Thoracic aorta (tissue), 2 donors: Measurements from ENCODE around the gene PACSIN1. TPM values are rescaled to one million over a fixed set of nuclear protein-coding genes. Genes with fewer than 3 reads are reported as not detected.
"Not testable (repeated sequence)": the region's sequence is repeated elsewhere in the genome, so short reads cannot be mapped to it uniquely, and the experiment has no call there.

Source experiments
- ATAC-seq: fragments of 150-250 bp; one replicate; pipeline ENCODE4 v1.8.0; 2017; ENCODE audit warnings: low read depth; ENCODE audit not compliant: insufficient number of reproducible peaks, low FRiP score
- DNase-seq: peaks from one replicate; pipeline ENCODE4 v3.0.0-alpha.2; 2020; ENCODE audit warnings: low spot score
- H3K27ac ChIP-seq, 2 donors: fragments of 200-600 bp; sonication (generic); 1 replicate in 1 of 2; 2 replicates in 1 of 2; pipeline ENCODE4 v1.5.1; 2016; ENCODE audit warnings: mild to moderate bottlenecking in 2 of 2, moderate library complexity in 2 of 2
- H3K27me3 ChIP-seq: fragments of 200-600 bp; sonication (generic); replicated peaks from 2 replicates; pipeline ENCODE4 v1.6.0; 2016; ENCODE audit warnings: mild to moderate bottlenecking; ENCODE audit not compliant: insufficient read depth
- H3K36me3 ChIP-seq: fragments of 200-600 bp; sonication (generic); one replicate; pipeline ENCODE4 v1.5.1; 2016
- H3K4me1 ChIP-seq, 2 donors: fragments of 200-600 bp; sonication (generic); 1 replicate in 1 of 2; 2 replicates in 1 of 2; pipeline versions ENCODE4 v1.5.1 to v1.6.0; 2016; ENCODE audit warnings: low read depth in 2 of 2, mild to moderate bottlenecking in 1 of 2; ENCODE audit not compliant: control insufficient read depth in 1 of 2
- H3K4me3 ChIP-seq: fragments of 200-600 bp; sonication (generic); 2 replicates; pipeline ENCODE4 v1.5.1; 2016; ENCODE audit warnings: mild to moderate bottlenecking
- H3K9me3 ChIP-seq: fragments of 200-600 bp; sonication (generic); 2 replicates; pipeline ENCODE4 v1.5.1; 2016
- total RNA-seq, 2 donors: library from RNA; depleted of rRNA; stranded (reverse); fragments of >200 nt; gene quantifications; one replicate each; pipeline versions ENCODE4 v1.1.0 to v1.2.3, GENCODE V29; 2016
- TF ChIP-seq, protein P1 (sequence below): fragments of 200-600 bp; sonication (generic); IDR thresholded peaks from one replicate; pipeline ENCODE4 v1.5.1; 2019; ENCODE audit warnings: antibody characterized with exemption

Gene PACSIN1
- total RNA-seq, 2 donors from 2014 or later: 0.14 TPM; not detected in 1

DNA sequence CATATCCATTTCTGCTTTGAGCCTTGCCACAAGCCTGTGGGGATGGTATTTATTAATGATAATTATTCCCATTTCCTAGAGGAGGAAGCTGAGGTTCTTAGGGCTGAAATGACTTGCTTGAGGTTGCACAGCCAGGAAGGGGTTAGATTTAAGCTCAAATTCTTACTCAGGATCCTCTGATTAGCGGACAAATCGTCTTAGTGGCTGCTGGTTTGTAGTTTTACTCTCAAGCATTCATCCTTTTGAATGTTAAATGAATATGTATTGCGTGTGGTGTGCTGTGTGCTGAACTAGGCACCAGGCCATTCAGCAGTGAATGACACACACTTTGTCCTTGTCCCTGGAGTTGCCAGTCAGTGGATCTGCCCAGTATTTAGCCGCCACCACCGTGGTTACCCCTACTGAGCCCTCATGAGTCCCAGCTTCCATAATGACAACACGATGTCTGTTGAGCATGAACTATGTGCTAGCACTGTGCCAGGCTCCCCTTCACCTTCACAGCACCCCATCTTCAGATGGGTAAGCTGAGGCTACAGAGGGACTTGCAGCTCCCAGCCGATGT, 10.0 kb downstream of the PACSIN1 start:
- Histone ChIP-seq H3K9me3 (no peaks in the 10 kb centered on the region), H3K4me3 (no peak overlapping the region), H3K4me1 (no peaks in the 10 kb centered on the region), H3K27ac (no peak overlapping the region), H3K27me3 (no peaks in the 10 kb centered on the region), H3K36me3 (no peaks in the 10 kb centered on the region)
- TF ChIP-seq, protein P1, sequence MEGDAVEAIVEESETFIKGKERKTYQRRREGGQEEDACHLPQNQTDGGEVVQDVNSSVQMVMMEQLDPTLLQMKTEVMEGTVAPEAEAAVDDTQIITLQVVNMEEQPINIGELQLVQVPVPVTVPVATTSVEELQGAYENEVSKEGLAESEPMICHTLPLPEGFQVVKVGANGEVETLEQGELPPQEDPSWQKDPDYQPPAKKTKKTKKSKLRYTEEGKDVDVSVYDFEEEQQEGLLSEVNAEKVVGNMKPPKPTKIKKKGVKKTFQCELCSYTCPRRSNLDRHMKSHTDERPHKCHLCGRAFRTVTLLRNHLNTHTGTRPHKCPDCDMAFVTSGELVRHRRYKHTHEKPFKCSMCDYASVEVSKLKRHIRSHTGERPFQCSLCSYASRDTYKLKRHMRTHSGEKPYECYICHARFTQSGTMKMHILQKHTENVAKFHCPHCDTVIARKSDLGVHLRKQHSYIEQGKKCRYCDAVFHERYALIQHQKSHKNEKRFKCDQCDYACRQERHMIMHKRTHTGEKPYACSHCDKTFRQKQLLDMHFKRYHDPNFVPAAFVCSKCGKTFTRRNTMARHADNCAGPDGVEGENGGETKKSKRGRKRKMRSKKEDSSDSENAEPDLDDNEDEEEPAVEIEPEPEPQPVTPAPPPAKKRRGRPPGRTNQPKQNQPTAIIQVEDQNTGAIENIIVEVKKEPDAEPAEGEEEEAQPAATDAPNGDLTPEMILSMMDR: no peak
- ATAC-seq: no peak
- no peak for DNase-seq

- H3K9me3 ChIP-seq: no peaks in the 10 kb centered on the region
- TF ChIP-seq, protein P1: no peak
- DNase-seq (no peak), ATAC-seq (no peak)
- no peaks in the 10 kb centered on the region for H3K36me3 ChIP-seq
- H3K4me1 ChIP-seq: no peaks in the 10 kb centered on the region
- no peaks in the 10 kb centered on the region for H3K27me3 ChIP-seq
- H3K27ac ChIP-seq: no peak overlapping the region
- no peak overlapping the region for H3K4me3 ChIP-seq
Measured at GRCh38 chr6:34476447-34476846, 10.6 kb downstream of the PACSIN1 start.

DNA sequence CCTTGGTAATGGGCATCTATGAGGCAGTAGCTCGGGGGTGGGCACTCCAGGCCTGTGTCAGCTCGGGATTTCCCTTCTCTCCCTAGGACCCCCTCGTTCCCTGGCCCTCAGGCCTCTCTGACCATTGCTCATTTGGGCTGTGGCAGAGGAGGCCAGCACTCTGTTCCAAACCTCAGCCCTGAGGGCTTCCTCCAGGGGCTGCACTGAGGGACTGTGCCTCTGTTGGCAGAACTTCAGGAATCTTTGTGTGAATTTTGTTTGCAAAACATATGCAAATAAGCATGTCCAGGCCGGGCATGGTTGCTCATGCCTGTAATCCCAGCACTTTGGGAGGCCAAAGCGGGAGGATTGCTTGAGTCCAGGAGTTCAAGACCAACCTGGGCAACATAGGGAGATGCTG, 11.0 kb downstream of the PACSIN1 start:
- H3K4me1 ChIP-seq: no peaks in the 10 kb centered on the region
- ATAC-seq: no peak
- DNase-seq: no peak

GRCh38 chr6:34478796-34479195, 12.9 kb downstream of the PACSIN1 start:
- TF ChIP-seq, protein P1: no peak
- Histone ChIP-seq H3K4me3 (no peak overlapping the region), H3K9me3 (no peaks in the 10 kb centered on the region), H3K27ac (no peak overlapping the region), H3K27me3 (no peaks in the 10 kb centered on the region), H3K4me1 (no peaks in the 10 kb centered on the region), H3K36me3 (no peaks in the 10 kb centered on the region)
- ATAC-seq: no peak
- DNase-seq: no peak

More for the DNA sequence above, 11.0 kb downstream of the PACSIN1 start:
- H3K4me3 ChIP-seq: no peak overlapping the region
- no peaks in the 10 kb centered on the region for H3K9me3 ChIP-seq
- no peaks in the 10 kb centered on the region for H3K27me3 ChIP-seq
- H3K27ac ChIP-seq: no peak overlapping the region
- TF ChIP-seq, protein P1: no peak
- H3K36me3 ChIP-seq: no peaks in the 10 kb centered on the region

GRCh38 chr6:34483781-34484180, 17.9 kb downstream of the PACSIN1 start:
- H3K4me1 ChIP-seq, H3K36me3 ChIP-seq, H3K4me3 ChIP-seq, ATAC-seq, H3K27ac ChIP-seq, H3K27me3 ChIP-seq, H3K9me3 ChIP-seq, DNase-seq: not testable (repeated sequence)

GRCh38 chr6:34484391-34484790, 18.5 kb downstream of the PACSIN1 start:
- TF ChIP-seq, protein P1: no peak
- Histone ChIP-seq H3K27me3 (no peaks in the 10 kb centered on the region), H3K27ac (no peak overlapping the region), H3K36me3 (no peaks in the 10 kb centered on the region), H3K9me3 (no peaks in the 10 kb centered on the region), H3K4me3 (no peak overlapping the region), H3K4me1 (no peaks in the 10 kb centered on the region)
- DNase-seq (no peak), ATAC-seq (no peak)
